Liver (tissue), 3 donors: ENCODE data around the gene NFU1.

Experiments used
- FOXA1 ChIP-seq: IDR thresholded peaks from 2 replicates; pipeline ENCODE4 v1.6.1; 2016; ENCODE audit warnings: antibody characterized with exemption
- GABPA ChIP-seq, 2 donors: IDR thresholded peaks in 1 of 2; conservative IDR thresholded peaks in 1 of 2; 2 replicates each; pipeline ENCODE4 v1.6.1; 2016; ENCODE audit warnings: antibody characterized with exemption in 2 of 2, mild to moderate bottlenecking in 1 of 2, moderate library complexity in 1 of 2
- HNF4G ChIP-seq: IDR thresholded peaks from 2 replicates; pipeline ENCODE4 v1.6.1; 2016; ENCODE audit warnings: antibody characterized with exemption
- JUND ChIP-seq, 2 donors: IDR thresholded peaks; 2 replicates each; pipeline ENCODE4 v1.6.1; 2016; ENCODE audit warnings: antibody characterized with exemption in 2 of 2
- RAD21 ChIP-seq, 2 donors: IDR thresholded peaks; 2 replicates each; pipeline ENCODE4 v1.6.1; 2016; ENCODE audit warnings: antibody characterized with exemption in 2 of 2, mild to moderate bottlenecking in 2 of 2
- SP1 ChIP-seq: IDR thresholded peaks from 2 replicates; pipeline ENCODE4 v1.6.1; 2018; ENCODE audit warnings: antibody characterized with exemption, mild to moderate bottlenecking
- TAF1 ChIP-seq: conservative IDR thresholded peaks from 2 replicates; pipeline ENCODE4 v1.6.1; 2016; ENCODE audit warnings: antibody characterized with exemption, mild to moderate bottlenecking
- YY1 ChIP-seq: IDR thresholded peaks from 2 replicates; pipeline ENCODE4 v1.6.1; 2016; ENCODE audit warnings: antibody characterized with exemption, mild to moderate bottlenecking
- TF ChIP-seq, protein P1 (sequence below): fragments of 150-350 bp; IDR thresholded peaks from 2 replicates; pipeline ENCODE4 v1.5.1; 2017; ENCODE audit warnings: improper control_type of control experiment, low read depth, low read length; ENCODE audit not compliant: missing input control
- TF ChIP-seq, protein P2 (sequence below): IDR thresholded peaks from 2 replicates; pipeline ENCODE4 v1.6.1; 2016; ENCODE audit warnings: antibody characterized with exemption
- TF ChIP-seq, protein P3 (sequence below): IDR thresholded peaks from 2 replicates; pipeline ENCODE4 v1.6.1; 2016; ENCODE audit warnings: antibody characterized with exemption
- TF ChIP-seq, protein P4 (sequence below): IDR thresholded peaks from 2 replicates; pipeline ENCODE4 v1.6.1; 2016; ENCODE audit warnings: antibody characterized with exemption, mild to moderate bottlenecking
- donor health status: healthy.
- donor health status: healthy.

DNA sequence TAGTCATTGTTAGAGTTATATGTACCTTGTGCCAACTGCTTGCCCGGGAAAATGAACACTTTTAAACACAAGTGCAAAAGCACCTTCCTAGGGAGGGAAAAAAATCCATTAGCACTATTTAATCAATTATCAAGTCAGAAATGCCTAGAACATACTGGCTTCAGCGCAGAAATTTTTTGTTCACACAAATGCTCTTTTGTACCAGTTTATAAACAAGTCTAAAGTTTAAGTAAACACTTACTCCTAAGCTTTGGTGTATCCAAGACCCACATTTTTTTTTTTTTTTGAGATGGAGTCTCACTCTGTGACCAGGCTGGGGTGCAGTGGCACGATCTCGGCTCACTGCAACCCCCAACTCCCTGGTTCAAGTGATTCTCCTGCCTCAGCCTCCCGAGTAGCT lies 80.8 kb downstream of the NFU1 start:
- TF ChIP-seq FOXA1 = no peak
- no peak for TF ChIP-seq YY1
- TF ChIP-seq, protein P1, sequence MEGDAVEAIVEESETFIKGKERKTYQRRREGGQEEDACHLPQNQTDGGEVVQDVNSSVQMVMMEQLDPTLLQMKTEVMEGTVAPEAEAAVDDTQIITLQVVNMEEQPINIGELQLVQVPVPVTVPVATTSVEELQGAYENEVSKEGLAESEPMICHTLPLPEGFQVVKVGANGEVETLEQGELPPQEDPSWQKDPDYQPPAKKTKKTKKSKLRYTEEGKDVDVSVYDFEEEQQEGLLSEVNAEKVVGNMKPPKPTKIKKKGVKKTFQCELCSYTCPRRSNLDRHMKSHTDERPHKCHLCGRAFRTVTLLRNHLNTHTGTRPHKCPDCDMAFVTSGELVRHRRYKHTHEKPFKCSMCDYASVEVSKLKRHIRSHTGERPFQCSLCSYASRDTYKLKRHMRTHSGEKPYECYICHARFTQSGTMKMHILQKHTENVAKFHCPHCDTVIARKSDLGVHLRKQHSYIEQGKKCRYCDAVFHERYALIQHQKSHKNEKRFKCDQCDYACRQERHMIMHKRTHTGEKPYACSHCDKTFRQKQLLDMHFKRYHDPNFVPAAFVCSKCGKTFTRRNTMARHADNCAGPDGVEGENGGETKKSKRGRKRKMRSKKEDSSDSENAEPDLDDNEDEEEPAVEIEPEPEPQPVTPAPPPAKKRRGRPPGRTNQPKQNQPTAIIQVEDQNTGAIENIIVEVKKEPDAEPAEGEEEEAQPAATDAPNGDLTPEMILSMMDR = no peak
- TF ChIP-seq, protein P2, sequence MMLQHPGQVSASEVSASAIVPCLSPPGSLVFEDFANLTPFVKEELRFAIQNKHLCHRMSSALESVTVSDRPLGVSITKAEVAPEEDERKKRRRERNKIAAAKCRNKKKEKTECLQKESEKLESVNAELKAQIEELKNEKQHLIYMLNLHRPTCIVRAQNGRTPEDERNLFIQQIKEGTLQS = no peak
- TF ChIP-seq JUND (IDR thresholded peaks at IDR 0.05) = no peak
- TF ChIP-seq SP1 = no peak
- no peak for TF ChIP-seq RAD21 (IDR thresholded peaks at IDR 0.05)
- TF ChIP-seq TAF1 = no peak
- TF ChIP-seq, protein P3, sequence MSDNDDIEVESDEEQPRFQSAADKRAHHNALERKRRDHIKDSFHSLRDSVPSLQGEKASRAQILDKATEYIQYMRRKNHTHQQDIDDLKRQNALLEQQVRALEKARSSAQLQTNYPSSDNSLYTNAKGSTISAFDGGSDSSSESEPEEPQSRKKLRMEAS = no peak
- TF ChIP-seq, protein P4, sequence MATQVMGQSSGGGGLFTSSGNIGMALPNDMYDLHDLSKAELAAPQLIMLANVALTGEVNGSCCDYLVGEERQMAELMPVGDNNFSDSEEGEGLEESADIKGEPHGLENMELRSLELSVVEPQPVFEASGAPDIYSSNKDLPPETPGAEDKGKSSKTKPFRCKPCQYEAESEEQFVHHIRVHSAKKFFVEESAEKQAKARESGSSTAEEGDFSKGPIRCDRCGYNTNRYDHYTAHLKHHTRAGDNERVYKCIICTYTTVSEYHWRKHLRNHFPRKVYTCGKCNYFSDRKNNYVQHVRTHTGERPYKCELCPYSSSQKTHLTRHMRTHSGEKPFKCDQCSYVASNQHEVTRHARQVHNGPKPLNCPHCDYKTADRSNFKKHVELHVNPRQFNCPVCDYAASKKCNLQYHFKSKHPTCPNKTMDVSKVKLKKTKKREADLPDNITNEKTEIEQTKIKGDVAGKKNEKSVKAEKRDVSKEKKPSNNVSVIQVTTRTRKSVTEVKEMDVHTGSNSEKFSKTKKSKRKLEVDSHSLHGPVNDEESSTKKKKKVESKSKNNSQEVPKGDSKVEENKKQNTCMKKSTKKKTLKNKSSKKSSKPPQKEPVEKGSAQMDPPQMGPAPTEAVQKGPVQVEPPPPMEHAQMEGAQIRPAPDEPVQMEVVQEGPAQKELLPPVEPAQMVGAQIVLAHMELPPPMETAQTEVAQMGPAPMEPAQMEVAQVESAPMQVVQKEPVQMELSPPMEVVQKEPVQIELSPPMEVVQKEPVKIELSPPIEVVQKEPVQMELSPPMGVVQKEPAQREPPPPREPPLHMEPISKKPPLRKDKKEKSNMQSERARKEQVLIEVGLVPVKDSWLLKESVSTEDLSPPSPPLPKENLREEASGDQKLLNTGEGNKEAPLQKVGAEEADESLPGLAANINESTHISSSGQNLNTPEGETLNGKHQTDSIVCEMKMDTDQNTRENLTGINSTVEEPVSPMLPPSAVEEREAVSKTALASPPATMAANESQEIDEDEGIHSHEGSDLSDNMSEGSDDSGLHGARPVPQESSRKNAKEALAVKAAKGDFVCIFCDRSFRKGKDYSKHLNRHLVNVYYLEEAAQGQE = no peak
- no peak for TF ChIP-seq HNF4G
- TF ChIP-seq GABPA (IDR thresholded peaks at IDR 0.05 in 1 of 2, conservative IDR thresholded peaks at IDR 0.05 in 1 of 2) = no peak
